Motor neuron (in vitro differentiated cells): ENCODE results near the gene SHROOM3. TPM values are rescaled to one million over a fixed set of nuclear protein-coding genes. Genes with fewer than 3 reads are reported as not detected.

ENCODE experiments used
- ATAC-seq, 8 experiments: fragments of 200-7000 bp; cut with Tn5 transposase; replicated peaks in 6 of 8; 2 replicates each; pipeline ENCODE4 v1.8.0; 2021; ENCODE audit warnings: mild to moderate bottlenecking in 8 of 8, moderate library complexity in 8 of 8
- H3K27ac ChIP-seq, 2 donors: fragments of 250-450 bp; sonication (Bioruptor Pico); 2 replicates each; pipeline ENCODE4 v1.9.0; 2021; ENCODE audit warnings: antibody characterized with exemption in 2 of 2, mild to moderate bottlenecking in 2 of 2, moderate library complexity in 1 of 2
- H3K4me1 ChIP-seq, 2 donors: fragments of 250-450 bp; sonication (Bioruptor Pico); replicated peaks in 1 of 2; 2 replicates each; pipeline ENCODE4 v1.6.1; 2021; ENCODE audit warnings: antibody characterized with exemption in 2 of 2, mild to moderate bottlenecking in 2 of 2, moderate library complexity in 1 of 2
- H3K4me3 ChIP-seq, 5 donors: fragments of 250-450 bp; sonication (Bioruptor Pico); 2 replicates each; pipeline ENCODE4 v1.9.0; 2021; ENCODE audit warnings: antibody characterized with exemption in 5 of 5, mild to moderate bottlenecking in 5 of 5, moderate library complexity in 4 of 5
- WGBS, 10 experiments: fragments of 450-650 bp; shearing (Covaris generic); methylation state at CpG; one replicate each; pipeline ENCODE4 v1.0.0; 2022; 5-methylcytosine and 5-hydroxymethylcytosine counted together
- in situ Hi-C, 9 experiments: fragments of 400-800 bp; cut with MboI; loops; one replicate each; pipeline ENCODE4 v1.15.0; 2021; ENCODE audit warnings: low sequenced_read_pairs in 9 of 9, low pct_unique_long_range_greater_than_20kb in 2 of 9; ENCODE audit not compliant: unreplicated experiment in 9 of 9
- total RNA-seq, 8 experiments: library from RNA; unstranded; fragments of 300-600 nt; gene quantifications; 2 replicates each; pipeline versions ENCODE4 v1.2.3 to v1.2.4, GENCODE V29; 2022

Gene SHROOM3
- total RNA-seq, 8 experiments from 2014 or later = 0.49 to 51.0 (median 7.9) TPM

DNA sequence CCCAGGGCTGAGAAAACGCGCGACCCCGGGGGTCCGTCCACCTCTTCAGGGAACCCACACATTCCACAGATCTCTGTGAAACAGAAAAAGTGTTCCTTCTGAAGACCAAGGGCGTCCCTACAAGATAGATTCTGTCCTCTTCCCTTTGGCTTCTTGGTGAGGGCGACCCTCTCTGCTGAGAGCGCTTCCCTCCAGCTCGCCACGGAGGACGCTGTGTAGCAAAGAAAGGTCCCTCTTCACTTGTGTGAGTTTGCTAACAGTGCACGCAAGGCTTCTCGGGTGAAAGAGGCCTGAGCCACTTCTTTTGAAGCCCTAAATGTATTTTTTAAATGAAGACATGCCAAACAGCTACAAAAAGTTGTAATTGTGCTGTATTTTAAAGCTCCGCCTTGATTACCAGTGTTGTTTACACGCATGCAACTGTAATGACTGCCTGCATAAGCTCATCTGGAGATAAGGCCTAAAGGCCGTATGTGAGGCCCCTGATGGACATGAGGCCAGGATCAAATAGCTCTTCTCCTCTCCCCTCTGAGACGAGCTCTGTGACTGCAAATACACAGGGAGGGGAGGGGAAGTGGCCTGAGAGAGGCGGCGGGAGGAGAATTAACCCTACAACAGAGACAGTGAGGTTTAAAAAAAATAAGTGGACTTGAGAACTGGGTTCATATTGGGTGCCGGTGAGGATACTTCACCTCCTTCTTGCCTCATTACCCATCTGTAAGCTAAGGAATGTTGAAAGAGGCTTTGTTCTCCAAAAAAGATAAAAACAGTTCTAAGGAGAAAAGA, 367.4 kb downstream of the SHROOM3 start:
- ATAC-seq = peak in 5 of 8 experiments; percentile 36 to 65 (median 47)
- peaks cover 8 to 10% of the 10 kb centered on the region in 2 donors for H3K4me1 ChIP-seq
- H3K4me3 ChIP-seq = peak overlapping the region in 1 of 5 donors; percentile 19
- H3K27ac ChIP-seq = no peak overlapping the region
- in situ Hi-C loops = no loop called here
- WGBS, 10 experiments = 0 to 60% (median 49%) methylated on average over 1 to 14 of the region's 20 CpGs; no CpG with 5 or more reads in 3 of the 10 experiments

DNA sequence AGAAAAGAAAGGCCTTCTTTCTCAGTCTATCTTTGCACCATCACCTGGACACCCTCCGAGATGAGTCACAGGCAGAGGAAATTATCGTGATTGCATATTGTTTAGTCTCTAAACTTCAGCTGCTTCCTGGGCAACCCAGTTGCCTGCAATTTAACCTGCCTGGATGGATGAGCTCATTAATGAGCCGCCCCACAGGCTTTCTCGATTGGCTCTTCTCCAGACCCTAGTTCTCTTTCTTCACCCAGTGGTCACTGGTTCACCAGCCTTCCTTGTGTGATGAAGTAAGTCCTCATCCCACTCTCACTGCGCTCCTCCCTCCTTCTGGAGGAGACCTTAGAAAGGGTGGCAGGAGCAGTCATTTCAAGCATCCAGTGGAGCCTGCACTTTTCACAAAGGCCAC, 368.5 kb downstream of the SHROOM3 start:
- in situ Hi-C loops = no loop called here
- peak in 6 of 8 experiments; percentile 24 to 90 (median 69) for ATAC-seq
- WGBS, 10 experiments = 40 to 83% (median 72%) methylated on average over 1 to 5 of the region's 5 CpGs; no CpG with 5 or more reads in 3 of the 10 experiments
- Histone ChIP-seq H3K4me3 (no peak overlapping the region), H3K4me1 (peaks cover 8 to 10% of the 10 kb centered on the region in 2 donors), H3K27ac (no peak overlapping the region)

GRCh38 chr4:76804096-76804495, 369.1 kb downstream of the SHROOM3 start:
- ATAC-seq = no peak
- Histone ChIP-seq H3K4me3 (no peak overlapping the region), H3K4me1 (peaks cover 8 to 10% of the 10 kb centered on the region in 2 donors), H3K27ac (no peak overlapping the region)
- in situ Hi-C loops = no loop called here
- WGBS, 10 experiments = 0 to 100% (median 92%) methylated on average over 1 to 4 of the region's 5 CpGs; no CpG with 5 or more reads in 1 of the 10 experiments

DNA sequence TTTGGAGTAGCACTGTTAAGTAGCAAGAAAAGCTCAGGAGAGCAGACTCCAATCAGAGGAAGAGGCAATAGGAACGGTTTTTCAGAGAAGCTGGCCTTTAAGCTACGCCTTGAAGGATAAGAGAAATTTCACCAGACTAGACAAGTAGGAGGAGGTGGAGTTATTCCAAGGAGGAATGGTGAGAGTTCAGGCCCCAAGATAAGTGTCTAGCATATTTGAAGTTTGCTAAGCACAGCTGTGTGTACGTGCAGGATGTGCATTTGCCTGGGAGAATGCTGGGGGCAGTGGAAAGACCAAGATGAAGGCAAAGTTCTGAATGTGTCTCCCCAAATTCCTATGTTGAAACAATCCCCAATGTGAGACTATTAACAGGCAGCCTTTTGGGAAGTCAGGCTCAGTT, 371.3 kb downstream of the SHROOM3 start:
- in situ Hi-C loops = no loop called here
- Histone ChIP-seq H3K27ac (no peak overlapping the region), H3K4me1 (peaks cover 8 to 10% of the 10 kb centered on the region in 2 donors), H3K4me3 (no peak overlapping the region)
- no peak for ATAC-seq
- WGBS, 10 experiments = 40 to 100% (median 89%) methylated on average over 1 to 3 of the region's 3 CpGs; no CpG with 5 or more reads in 1 of the 10 experiments

GRCh38 chr4:76806757-76807156, 371.7 kb downstream of the SHROOM3 start:
- WGBS, 10 experiments = 60 to 100% (median 100%) methylated on average over 1 of the region's 1 CpG; no CpG with 5 or more reads in 4 of the 10 experiments
- ATAC-seq = no peak
- Histone ChIP-seq H3K4me1 (peaks cover 8 to 11% of the 10 kb centered on the region in 2 donors), H3K27ac (no peak overlapping the region), H3K4me3 (no peak overlapping the region)
- in situ Hi-C loops = no loop called here

- 42 to 100% (median 85%) methylated on average over 1 to 10 of the region's 10 CpGs for whole genome bisulfite sequencing, 10 experiments
Measured at GRCh38 chr4:76809594-76810305, 374.7 kb downstream of the SHROOM3 start.

GRCh38 chr4:76811604-76812412, 376.8 kb downstream of the SHROOM3 start:
- Histone ChIP-seq H3K4me1 (peaks cover 0 to 10% of the 10 kb centered on the region in 2 donors), H3K27ac (no peak overlapping the region), H3K4me3 (no peak overlapping the region)
- 18 to 72% (median 59%) methylated on average over 1 to 6 of the region's 12 CpGs; no CpG with 5 or more reads in 1 of the 10 experiments for WGBS, 10 experiments
- ATAC-seq = no peak
- in situ Hi-C loops = no loop called here

More at GRCh38 chr4:76809594-76810305, 374.7 kb downstream of the SHROOM3 start:
- in situ Hi-C loops = no loop called here
- Histone ChIP-seq H3K4me3 (no peak overlapping the region), H3K4me1 (peaks cover 0 to 10% of the 10 kb centered on the region in 2 donors), H3K27ac (no peak overlapping the region)
- peak in 1 of 8 experiments; percentile 67 for ATAC-seq

DNA sequence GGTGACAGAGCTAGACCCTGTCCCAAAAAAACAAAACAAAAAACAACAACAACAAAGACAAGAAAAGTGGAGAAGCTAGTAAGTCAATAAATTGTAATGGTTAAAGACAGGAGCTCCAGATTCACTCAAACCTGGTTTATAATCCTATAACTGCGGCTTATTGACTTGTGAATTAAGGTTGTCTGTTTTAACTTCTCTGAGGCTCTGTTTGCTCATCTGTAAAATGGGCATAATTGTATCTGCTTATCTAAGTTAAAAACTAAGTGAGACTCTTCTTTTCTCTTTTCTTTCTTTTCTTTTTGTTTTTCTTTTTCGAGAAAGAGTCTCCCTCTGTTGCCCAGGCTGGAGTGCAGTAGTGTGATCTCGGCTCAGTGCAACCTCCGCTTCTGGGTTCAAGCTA, 378.0 kb downstream of the SHROOM3 start:
- H3K4me3 ChIP-seq = no peak overlapping the region
- H3K27ac ChIP-seq = no peak overlapping the region
- WGBS, 10 experiments = 79 to 100% (median 92%) methylated on average over 2 to 4 of the region's 4 CpGs
- no peak for ATAC-seq
- in situ Hi-C loops = no loop called here
- peaks cover 0 to 10% of the 10 kb centered on the region in 2 donors for H3K4me1 ChIP-seq

GRCh38 chr4:76821641-76822040, 386.6 kb downstream of the SHROOM3 start:
- WGBS, 10 experiments = 0 to 100% (median 88%) methylated on average over 1 of the region's 1 CpG; no CpG with 5 or more reads in 1 of the 10 experiments
- in situ Hi-C loops = no loop called here
- ATAC-seq = no peak
- Histone ChIP-seq H3K4me3 (no peak overlapping the region), H3K27ac (no peak overlapping the region), H3K4me1 (no peaks in the 10 kb centered on the region)

GRCh38 chr4:76822303-76822702, 387.3 kb downstream of the SHROOM3 start:
- in situ Hi-C loops = no loop called here
- peak in 1 of 8 experiments; percentile 35 for ATAC-seq
- no peak overlapping the region for H3K4me3 ChIP-seq
- WGBS, 10 experiments = 39 to 93% (median 84%) methylated on average over 2 to 8 of the region's 8 CpGs
- H3K27ac ChIP-seq = no peak overlapping the region
- no peaks in the 10 kb centered on the region for H3K4me1 ChIP-seq

GRCh38 chr4:76823495-76823894, 388.5 kb downstream of the SHROOM3 start:
- Histone ChIP-seq H3K4me3 (no peak overlapping the region), H3K4me1 (no peaks in the 10 kb centered on the region), H3K27ac (no peak overlapping the region)
- in situ Hi-C loops = no loop called here
- ATAC-seq = peak in 5 of 8 experiments; percentile 12 to 66 (median 35)
- 43 to 80% (median 50%) methylated on average over 1 of the region's 1 CpG; no CpG with 5 or more reads in 5 of the 10 experiments for WGBS, 10 experiments

DNA sequence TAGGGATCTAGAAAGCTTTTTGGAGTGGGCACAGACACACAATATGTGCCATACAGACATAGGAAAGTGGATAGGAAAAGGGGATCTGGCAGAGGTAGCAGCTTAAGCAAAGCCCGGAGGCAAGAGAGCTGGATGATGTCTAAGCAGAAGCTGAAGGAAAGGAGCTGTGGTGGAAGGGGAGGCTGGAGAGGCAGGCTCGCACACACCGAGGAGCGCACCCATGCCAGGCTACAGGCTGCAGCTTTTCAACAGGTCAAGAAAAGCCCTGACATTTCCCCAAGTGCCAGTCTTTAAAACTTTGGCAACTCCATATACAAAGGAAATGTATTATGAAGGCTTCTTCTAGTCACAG, 395.6 kb downstream of the SHROOM3 start:
- peak in 1 of 8 experiments; percentile 7 for ATAC-seq
- no peak overlapping the region for H3K27ac ChIP-seq
- WGBS, 10 experiments = 64 to 100% (median 83%) methylated on average over 1 to 4 of the region's 4 CpGs; no CpG with 5 or more reads in 1 of the 10 experiments
- in situ Hi-C loops = no loop called here
- H3K4me3 ChIP-seq = no peak overlapping the region
- H3K4me1 ChIP-seq = peaks cover 12 to 19% of the 10 kb centered on the region in 2 donors
